Ectodermal cell (in vitro differentiated cells): ENCODE data around the gene NELL1.

Experiments
- H3K27ac ChIP-seq: 2 replicates; pipeline ENCODE4 v1.7.0; 2013; ENCODE audit warnings: mild to moderate bottlenecking, low read depth, low read length; ENCODE audit not compliant: insufficient read depth, poor library complexity, severe bottlenecking
- H3K27me3 ChIP-seq: 2 replicates; pipeline ENCODE4 v1.7.0; 2013; ENCODE audit warnings: mild to moderate bottlenecking, low read length; ENCODE audit not compliant: insufficient read depth, control insufficient read depth, poor library complexity, severe bottlenecking
- H3K36me3 ChIP-seq: one replicate; pipeline ENCODE4 v1.7.0; 2013; ENCODE audit warnings: low read length; ENCODE audit not compliant: control insufficient read depth, insufficient read depth
- H3K4me1 ChIP-seq: one replicate; pipeline ENCODE4 v1.7.0; 2013; ENCODE audit warnings: low read length; ENCODE audit not compliant: control insufficient read depth, insufficient read depth
- H3K4me3 ChIP-seq: 2 replicates; pipeline ENCODE4 v1.7.0; 2013; ENCODE audit warnings: low read depth, low read length, control low read depth; ENCODE audit not compliant: insufficient read depth
- H3K9me3 ChIP-seq: 2 replicates; pipeline ENCODE4 v1.7.0; 2013; ENCODE audit warnings: mild to moderate bottlenecking, low read length, moderate library complexity; ENCODE audit not compliant: control insufficient read depth
- WGBS, 2 experiments: methylation state at CpG; one replicate each; pipeline ENCODE4 v1.1.7; 2013; ENCODE audit warnings: missing lambda C conversion rate in 2 of 2; 5-methylcytosine and 5-hydroxymethylcytosine counted together

The NELL1 gene

GRCh38 chr11:20887137-20887536 lies 217.8 kb downstream of the NELL1 start:
- Histone ChIP-seq H3K4me1 (no peaks in the 10 kb centered on the region), H3K9me3 (no peaks in the 10 kb centered on the region), H3K36me3 (no peaks in the 10 kb centered on the region), H3K4me3 (no peak overlapping the region), H3K27me3 (no peaks in the 10 kb centered on the region), H3K27ac (no peak overlapping the region)
- WGBS, 2 experiments, result 79 to 100% methylated on average over 2 of the region's 2 CpGs

GRCh38 chr11:20894296-20894695 lies 224.9 kb downstream of the NELL1 start:
- no peaks in the 10 kb centered on the region for H3K9me3 ChIP-seq
- H3K4me1 ChIP-seq, result no peaks in the 10 kb centered on the region
- H3K27ac ChIP-seq, result no peak overlapping the region
- H3K4me3 ChIP-seq, result no peak overlapping the region
- no peaks in the 10 kb centered on the region for H3K27me3 ChIP-seq
- H3K36me3 ChIP-seq, result no peaks in the 10 kb centered on the region

- Histone ChIP-seq H3K4me1 (peaks cover 11% of the 10 kb centered on the region), H3K27me3 (no peaks in the 10 kb centered on the region), H3K27ac (no peak overlapping the region), H3K4me3 (no peak overlapping the region), H3K36me3 (no peaks in the 10 kb centered on the region), H3K9me3 (no peaks in the 10 kb centered on the region)
- 91 to 95% methylated on average over 7 of the region's 7 CpGs for WGBS, 2 experiments
These were observed 240.8 kb downstream of the NELL1 start for GRCh38 chr11:20909995-20910726.

- Histone ChIP-seq H3K27ac (no peak overlapping the region), H3K36me3 (no peaks in the 10 kb centered on the region), H3K4me3 (no peak overlapping the region), H3K4me1 (peaks cover 11% of the 10 kb centered on the region), H3K27me3 (no peaks in the 10 kb centered on the region), H3K9me3 (no peaks in the 10 kb centered on the region)
These were observed 241.3 kb downstream of the NELL1 start for GRCh38 chr11:20910733-20911132.

- H3K27me3 ChIP-seq, result no peaks in the 10 kb centered on the region
- no peaks in the 10 kb centered on the region for H3K9me3 ChIP-seq
- no peak overlapping the region for H3K27ac ChIP-seq
- H3K36me3 ChIP-seq, result no peaks in the 10 kb centered on the region
- no peak overlapping the region for H3K4me3 ChIP-seq
- WGBS, 2 experiments, result 47 to 48% methylated on average over 2 of the region's 2 CpGs
- peaks cover 11% of the 10 kb centered on the region for H3K4me1 ChIP-seq
These were observed 242.9 kb downstream of the NELL1 start for GRCh38 chr11:20912065-20912821.

- H3K27ac ChIP-seq, result no peak overlapping the region
- 13 to 21% methylated on average over 4 of the region's 4 CpGs for WGBS, 2 experiments
These were observed 243.6 kb downstream of the NELL1 start for GRCh38 chr11:20912922-20913512.

GRCh38 chr11:20917306-20917705 lies 247.9 kb downstream of the NELL1 start:
- Histone ChIP-seq H3K36me3 (no peaks in the 10 kb centered on the region), H3K27ac (no peak overlapping the region), H3K9me3 (no peaks in the 10 kb centered on the region), H3K4me3 (no peak overlapping the region), H3K4me1 (peaks cover 11% of the 10 kb centered on the region), H3K27me3 (no peaks in the 10 kb centered on the region)

More at GRCh38 chr11:20912922-20913512, 243.6 kb downstream of the NELL1 start:
- Histone ChIP-seq H3K4me3 (no peak overlapping the region), H3K27me3 (no peaks in the 10 kb centered on the region), H3K4me1 (peaks cover 11% of the 10 kb centered on the region), H3K36me3 (no peaks in the 10 kb centered on the region), H3K9me3 (no peaks in the 10 kb centered on the region)

GRCh38 chr11:20926799-20927540 lies 257.6 kb downstream of the NELL1 start:
- Histone ChIP-seq H3K36me3 (no peaks in the 10 kb centered on the region), H3K9me3 (no peaks in the 10 kb centered on the region), H3K27ac (no peak overlapping the region), H3K27me3 (no peaks in the 10 kb centered on the region), H3K4me1 (no peaks in the 10 kb centered on the region), H3K4me3 (no peak overlapping the region)
- 91 to 96% methylated on average over 4 of the region's 4 CpGs for WGBS, 2 experiments

GRCh38 chr11:20931029-20931428 lies 261.6 kb downstream of the NELL1 start:
- no peaks in the 10 kb centered on the region for H3K9me3 ChIP-seq
- H3K27ac ChIP-seq, result no peak overlapping the region
- H3K4me1 ChIP-seq, result no peaks in the 10 kb centered on the region
- H3K4me3 ChIP-seq, result no peak overlapping the region
- 86 to 94% methylated on average over 3 of the region's 3 CpGs for WGBS, 2 experiments
- no peaks in the 10 kb centered on the region for H3K36me3 ChIP-seq
- H3K27me3 ChIP-seq, result no peaks in the 10 kb centered on the region

GRCh38 chr11:20933086-20933485 lies 263.7 kb downstream of the NELL1 start:
- Histone ChIP-seq H3K36me3 (no peaks in the 10 kb centered on the region), H3K27ac (no peak overlapping the region), H3K9me3 (no peaks in the 10 kb centered on the region), H3K4me1 (no peaks in the 10 kb centered on the region), H3K27me3 (no peaks in the 10 kb centered on the region), H3K4me3 (no peak overlapping the region)
- WGBS, 2 experiments, result 85 to 91% methylated on average over 3 of the region's 3 CpGs
